A549 (cell line): ENCODE data around the gene NFATC4. TPM values are rescaled to one million over a fixed set of nuclear protein-coding genes. Genes with fewer than 3 reads are reported as not detected.
A peak's percentile ranks its signal among the peaks of the same experiment; 100 is the strongest.
"Not testable (repeated sequence)": the region's sequence is repeated elsewhere in the genome, so short reads cannot be mapped to it uniquely, and the experiment has no call there.

ENCODE experiments used
- ATAC-seq, 2 experiments: fragments of 200-7000 bp in 1 of 2; fragments of >200 bp in 1 of 2; cut with Nextera tagmentation in 1 of 2; cut with Tn5 transposase in 1 of 2; 3 replicates each; pipeline versions ENCODE4 v1.8.0 to v1.9.1; 2018 to 2020; ENCODE audit warnings: mild to moderate bottlenecking in 1 of 2, moderate library complexity in 1 of 2
- CTCF ChIA-PET: fragments of 300-600 bp; sonication (Branson Sonifier 250); formaldehyde crosslinking; extraction: SDS; loops from one replicate; lab custom pipeline; 2021; ENCODE audit warnings: antibody characterized with exemption, inconsistent platforms; lab: Yijun Ruan, JAX
- POLR2A ChIA-PET: fragments of 350-600 bp; formaldehyde crosslinking; extraction: SDS; loops from one replicate; lab custom pipeline; 2021; ENCODE audit warnings: antibody characterized with exemption, inconsistent platforms; lab: Yijun Ruan, JAX
- DNase-seq, 2 experiments: peaks; one replicate each; pipeline versions ENCODE4 v3.0.0 to v3.0.0-alpha.2; 2011 to 2016; ENCODE audit warnings: low read depth in 1 of 2, low spot score in 1 of 2
- FAIRE-seq: peaks from 2 replicates; lab custom pipeline; 2011; peaks lifted over from hg19 to GRCh38; lab: Jason Lieb, UNC
- H3K27ac ChIP-seq, 2 experiments: fragments of >200 bp; sonication (Bioruptor Twin); formaldehyde crosslinking; 3 replicates each; pipeline ENCODE4 v1.5.1; 2016 to 2017
- H3K4me1 ChIP-seq: fragments of >200 bp; sonication (Bioruptor Twin); formaldehyde crosslinking; 3 replicates; pipeline ENCODE4 v1.6.1; 2016
- H3K4me2 ChIP-seq: fragments of >200 bp; sonication (Bioruptor Twin); formaldehyde crosslinking; 3 replicates; pipeline ENCODE4 v1.6.1; 2016
- H3K4me3 ChIP-seq: fragments of >200 bp; sonication (Bioruptor Twin); formaldehyde crosslinking; 3 replicates; pipeline ENCODE4 v1.5.1; 2016
- H3K9me3 ChIP-seq: fragments of >200 bp; sonication (Bioruptor Twin); formaldehyde crosslinking; 3 replicates; pipeline ENCODE4 v1.6.1; 2016
- CEBPB ChIP-seq, 2 experiments: fragments of >200 bp in 1 of 2; sonication (Bioruptor Twin) in 1 of 2; formaldehyde crosslinking in 1 of 2; IDR thresholded peaks; 2 replicates each; pipeline ENCODE4 v1.6.1; 2012 to 2016
- EP300 ChIP-seq, 2 experiments: fragments of >200 bp; sonication (Bioruptor Twin); formaldehyde crosslinking; IDR thresholded peaks; 2 replicates in 1 of 2; 3 replicates in 1 of 2; pipeline ENCODE4 v1.6.1; 2016 to 2017
- FOSB ChIP-seq: fragments of 250-450 bp; sonication (Bioruptor Pico); IDR thresholded peaks from 2 replicates; pipeline ENCODE4 v1.5.0; 2020; ENCODE audit warnings: mild to moderate bottlenecking, moderate library complexity
- FOXS1 ChIP-seq: fragments of 250-450 bp; sonication (Bioruptor Pico); IDR thresholded peaks from 2 replicates; pipeline ENCODE4 v1.5.0; 2020; ENCODE audit warnings: mild to moderate bottlenecking, moderate library complexity
- GATA3 ChIP-seq: IDR thresholded peaks from 2 replicates; pipeline ENCODE4 v1.6.1; 2012; ENCODE audit warnings: borderline replicate concordance
- HDAC2 ChIP-seq: fragments of 200-600 bp; sonication (generic); IDR thresholded peaks from 2 replicates; pipeline ENCODE4 v1.6.1; 2016
- HOXA7 ChIP-seq: fragments of 250-450 bp; sonication (Bioruptor Pico); IDR thresholded peaks from 2 replicates; pipeline ENCODE4 v1.5.0; 2020; ENCODE audit warnings: mild to moderate bottlenecking, moderate library complexity
- JUNB ChIP-seq: fragments of >200 bp; sonication (Bioruptor Twin); formaldehyde crosslinking; IDR thresholded peaks from 2 replicates; pipeline ENCODE4 v1.6.1; 2016
- KDM5A ChIP-seq: fragments of 200-600 bp; sonication (generic); IDR thresholded peaks from 2 replicates; pipeline ENCODE4 v1.6.1; 2016; ENCODE audit warnings: antibody characterized with exemption, mild to moderate bottlenecking
- MAFK ChIP-seq: fragments of 450-650 bp; IDR thresholded peaks from 2 replicates; pipeline ENCODE4 v1.6.1; 2014; ENCODE audit not compliant: partially characterized antibody
- NFE2L2 ChIP-seq: fragments of 150-350 bp; conservative IDR thresholded peaks from 2 replicates; pipeline ENCODE4 v1.6.1; 2014; ENCODE audit warnings: low read length
- NPAS2 ChIP-seq: fragments of 250-450 bp; sonication (Bioruptor Pico); IDR thresholded peaks from 2 replicates; pipeline ENCODE4 v1.8.0; 2022; ENCODE audit warnings: mild to moderate bottlenecking, moderate library complexity, borderline replicate concordance
- PHF8 ChIP-seq: fragments of 200-600 bp; sonication (generic); IDR thresholded peaks from 2 replicates; pipeline ENCODE4 v1.6.1; 2016; ENCODE audit warnings: low read depth, mild to moderate bottlenecking, antibody characterized with exemption, moderate library complexity, borderline replicate concordance
- POLR2A ChIP-seq: IDR thresholded peaks from 2 replicates; pipeline ENCODE4 v1.6.1; 2012; ENCODE audit warnings: mild to moderate bottlenecking, low read length
- RAD21 ChIP-seq, 2 experiments: fragments of >200 bp in 1 of 2; sonication (Bioruptor Twin) in 1 of 2; formaldehyde crosslinking in 1 of 2; IDR thresholded peaks in 1 of 2; conservative IDR thresholded peaks in 1 of 2; 2 replicates in 1 of 2; 3 replicates in 1 of 2; pipeline ENCODE4 v1.6.1; 2012 to 2018; ENCODE audit warnings: inconsistent platforms in 1 of 2
- RCOR1 ChIP-seq: fragments of 150-350 bp; IDR thresholded peaks from 2 replicates; pipeline ENCODE4 v1.6.1; 2014; ENCODE audit warnings: antibody characterized with exemption, low read length, low read depth
- SREBF2 ChIP-seq: fragments of 450-650 bp; IDR thresholded peaks from 2 replicates; pipeline ENCODE4 v1.6.1; 2014; ENCODE audit warnings: mild to moderate bottlenecking, moderate library complexity
- ZC3H11A ChIP-seq: fragments of 450-650 bp; IDR thresholded peaks from 2 replicates; pipeline ENCODE4 v1.6.1; 2014; ENCODE audit warnings: antibody characterized with exemption, mild to moderate bottlenecking
- ZNF302 ChIP-seq: fragments of 250-450 bp; sonication (Bioruptor Pico); IDR thresholded peaks from 2 replicates; pipeline ENCODE4 v1.9.0; 2021; ENCODE audit warnings: inconsistent platforms, mild to moderate bottlenecking, moderate library complexity
- WGBS: methylation state at CpG from one replicate; pipeline ENCODE4 v1.1.6; 2017; ENCODE audit errors: missing lambda C conversion rate; 5-methylcytosine and 5-hydroxymethylcytosine counted together
- polyA plus RNA-seq, 4 experiments: library from polyadenylated mRNA; depleted of rRNA in 3 of 4; stranded (reverse); fragments of >200 nt; fragmentation: RNase III in 1 of 4; extraction: RNeasy Plus Mini Kit Qiagen cat#74134 plus additional on column Dnase treatment in 1 of 4; gene quantifications; 2 replicates in 3 of 4; 3 replicates in 1 of 4; pipeline ENCODE4 v1.2.3, GENCODE V29; 2011 to 2017
- TF ChIP-seq, protein P1 (sequence below): IDR thresholded peaks from 2 replicates; pipeline ENCODE4 v1.6.1; 2012; ENCODE audit warnings: low read depth, borderline replicate concordance
- TF ChIP-seq, protein P2 (sequence below): fragments of >200 bp; sonication (Bioruptor Twin); formaldehyde crosslinking; IDR thresholded peaks from 3 replicates; pipeline ENCODE4 v1.6.1; 2016
- TF ChIP-seq, protein P3 (sequence below): IDR thresholded peaks from 2 replicates; pipeline ENCODE4 v1.6.1; 2012

The NFATC4 gene
- polyA plus RNA-seq, 2 of the 4 experiments (the other 2 are of a cell fraction) = 0.04 to 0.32 TPM

DNA sequence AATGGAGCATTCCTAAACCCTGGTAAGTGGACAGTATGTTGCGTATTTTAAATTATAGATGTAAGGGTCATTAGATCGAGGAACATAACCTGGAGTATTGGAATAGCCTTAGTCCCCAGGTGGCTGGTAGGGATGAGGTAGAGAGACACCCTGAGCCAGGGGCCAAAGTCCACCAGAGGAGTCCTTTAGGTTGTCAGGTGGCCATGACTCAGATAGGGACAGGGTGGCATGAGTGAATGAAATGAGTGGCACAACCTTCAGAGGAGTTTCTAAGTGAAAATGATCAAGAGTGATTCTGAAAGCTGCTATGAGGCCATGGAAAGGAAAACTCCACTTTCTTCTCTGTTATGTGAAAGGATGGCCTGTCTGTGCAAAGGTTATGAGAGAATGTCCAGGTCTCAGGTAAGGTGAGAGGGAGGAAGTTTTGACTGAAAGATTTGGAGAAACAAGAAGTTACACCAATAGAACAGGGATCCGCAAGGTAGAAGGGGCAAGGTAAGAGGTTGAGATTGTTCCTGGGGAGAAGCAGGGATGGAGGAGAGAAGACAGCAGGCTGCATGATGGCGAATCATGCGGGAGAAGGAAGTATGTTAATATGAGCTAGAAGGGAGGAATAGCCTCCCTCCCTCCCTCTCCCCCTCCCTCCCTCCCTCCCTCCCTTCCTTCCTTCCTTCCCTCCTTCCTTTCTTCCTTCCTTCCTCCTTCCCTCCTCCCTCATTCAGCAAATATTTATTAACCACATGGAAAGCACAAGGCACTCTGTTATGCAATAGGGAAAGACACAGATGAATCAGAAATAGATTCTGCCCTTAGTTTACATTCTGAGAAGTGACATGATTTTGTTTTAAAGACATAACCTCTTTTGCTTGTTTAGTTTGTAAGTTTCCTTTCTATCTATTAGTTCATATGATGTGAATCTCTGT is 14.2 kb upstream of the NFATC4 start:
- peak overlapping the region; percentile 57 for H3K4me2 ChIP-seq
- ChIA-PET POLR2A (interaction anchor here (0.6 kb wide), 1 partner anchor 8 kb away, joined by 3 read pairs; no protein-coding TSS in a partner anchor), CTCF (interaction anchor here (0.6 to 6.0 kb wide), 7 partner anchors 12 to 83 kb away, joined by 3 to 35 read pairs (median 4); partner anchors contain the start of gene ADCY4)
- FAIRE-seq (no peak), DNase-seq (no peak), ATAC-seq (peak; percentile 38 to 74; a peak in 4 of 6 replicates)
- H3K27ac ChIP-seq = peak overlapping the region; percentile 25 to 33; a peak in 4 of 6 replicates
- H3K4me1 ChIP-seq = peaks cover 17% of the 10 kb centered on the region
- 77% methylated on average over 5 of the region's 5 CpGs for WGBS
- H3K9me3 ChIP-seq = no peaks in the 10 kb centered on the region
- TF ChIP-seq CEBPB (IDR thresholded peaks at IDR 0.05) (peak; percentile 51 to 59; a peak in 3 of 4 replicates), FOSB (CRISPR knock-in tag) (no peak), PHF8 (no peak), KDM5A (no peak)
- TF ChIP-seq, protein P1, sequence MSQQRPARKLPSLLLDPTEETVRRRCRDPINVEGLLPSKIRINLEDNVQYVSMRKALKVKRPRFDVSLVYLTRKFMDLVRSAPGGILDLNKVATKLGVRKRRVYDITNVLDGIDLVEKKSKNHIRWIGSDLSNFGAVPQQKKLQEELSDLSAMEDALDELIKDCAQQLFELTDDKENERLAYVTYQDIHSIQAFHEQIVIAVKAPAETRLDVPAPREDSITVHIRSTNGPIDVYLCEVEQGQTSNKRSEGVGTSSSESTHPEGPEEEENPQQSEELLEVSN = no peak
- no peak overlapping the region for H3K4me3 ChIP-seq

DNA sequence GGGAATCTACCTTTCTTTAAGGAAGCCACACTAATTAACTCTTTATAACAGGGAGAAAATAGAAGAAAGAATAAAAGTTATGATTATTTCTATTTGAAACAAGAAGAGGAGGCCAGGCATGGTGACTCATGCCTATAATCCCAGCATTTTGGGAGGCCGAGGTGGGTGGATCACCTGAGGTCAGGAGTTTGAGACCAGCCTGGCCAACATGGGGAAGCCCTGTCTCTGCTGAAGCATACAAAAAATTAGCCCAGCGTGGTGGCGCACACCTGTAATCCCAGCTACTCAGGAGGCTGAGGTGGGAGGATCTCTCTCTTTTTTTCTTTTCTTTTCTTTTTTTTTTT is 13.5 kb upstream of the NFATC4 start:
- DNase-seq, H3K4me3 ChIP-seq, POLR2A ChIA-PET, H3K9me3 ChIP-seq, ATAC-seq, FAIRE-seq: not testable (repeated sequence)
- CTCF ChIA-PET = interaction anchor here (0.6 to 6.0 kb wide), 4 partner anchors 12 to 26 kb away, joined by 3 to 35 read pairs (median 6); partner anchors contain the start of gene ADCY4
- Histone ChIP-seq H3K4me1 (peaks cover 17% of the 10 kb centered on the region), H3K4me2 (peak overlapping the region; percentile 57), H3K27ac (0 out of 6 replicates have a peak overlapping the region, but pooled peaks of 1 of the 2 experiments have one; percentile 14)
- 64% methylated on average over 3 of the region's 3 CpGs for WGBS

DNA sequence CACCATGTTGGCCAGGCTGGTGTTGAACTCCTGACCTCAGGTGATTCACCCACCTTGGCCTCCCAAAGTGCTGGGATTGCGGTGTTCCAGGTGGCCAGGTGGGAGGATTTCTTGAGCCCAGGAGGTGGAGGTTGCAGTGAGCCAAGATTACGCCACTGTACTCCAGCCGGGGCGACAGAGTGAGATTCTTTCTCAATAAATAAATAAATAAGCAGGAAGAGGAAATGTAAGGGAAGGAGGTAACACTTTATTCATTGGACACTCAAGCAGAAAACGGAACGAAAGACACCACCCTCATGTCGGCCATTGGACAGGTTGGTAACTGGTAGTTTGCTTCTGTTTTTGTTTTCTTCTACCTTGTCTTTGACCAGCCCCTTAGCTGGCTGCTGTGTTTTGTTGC is 13.0 kb upstream of the NFATC4 start:
- ChIA-PET POLR2A (no interaction called here), CTCF (interaction anchor here (1.0 to 6.0 kb wide), 3 partner anchors 13 to 27 kb away, joined by 4 to 35 read pairs (median 7); partner anchors contain the start of gene ADCY4)
- H3K4me1 ChIP-seq = peaks cover 17% of the 10 kb centered on the region
- FAIRE-seq (no peak), DNase-seq (no peak), ATAC-seq (no peak)
- H3K4me3 ChIP-seq = no peak overlapping the region
- no peak overlapping the region; the same call in 2 of the 3 replicates for H3K4me2 ChIP-seq
- H3K27ac ChIP-seq = no peak overlapping the region
- WGBS = 87% methylated on average over 7 of the region's 7 CpGs
- TF ChIP-seq SREBF2 (no peak), JUNB (no peak), CEBPB (IDR thresholded peaks at IDR 0.05) (no peak), ZNF302 (CRISPR knock-in tag) (no peak)
- H3K9me3 ChIP-seq = no peaks in the 10 kb centered on the region

DNA sequence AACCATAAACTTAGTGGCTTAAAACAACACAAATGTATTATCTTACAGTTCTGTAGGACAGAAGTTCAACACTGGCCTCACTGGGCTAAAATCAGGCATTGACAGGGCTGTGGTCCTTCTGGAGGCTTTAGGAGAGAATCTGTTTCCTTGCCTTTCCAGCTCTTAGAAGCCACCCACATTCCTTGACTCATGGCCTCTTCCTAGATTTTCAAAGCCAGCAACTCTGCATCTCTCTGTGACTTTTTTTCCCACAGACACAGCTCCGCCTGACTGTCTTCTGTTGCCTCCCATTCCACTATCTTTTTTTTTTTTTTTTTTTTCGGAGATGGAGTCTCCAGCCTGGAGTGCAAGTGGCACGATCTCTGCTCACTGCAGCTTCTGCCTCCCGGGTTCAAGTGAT is 11.8 kb upstream of the NFATC4 start:
- FAIRE-seq (no peak), ATAC-seq (no peak)
- WGBS = 40% methylated on average over 4 of the region's 4 CpGs
- ChIA-PET CTCF (interaction anchor here (1.0 to 6.0 kb wide), 3 partner anchors 23 to 80 kb away, joined by 3 to 35 read pairs (median 4); partner anchors contain the start of gene ADCY4), POLR2A (no interaction called here)
- H3K4me3 ChIP-seq = no peak overlapping the region
- H3K4me2 ChIP-seq = no peak overlapping the region
- H3K9me3 ChIP-seq = no peaks in the 10 kb centered on the region
- no peak overlapping the region for H3K27ac ChIP-seq
- peaks cover 17% of the 10 kb centered on the region for H3K4me1 ChIP-seq
- TF ChIP-seq EP300 (IDR thresholded peaks at IDR 0.05) = no peak
- no peak for TF ChIP-seq RCOR1
- no peak for TF ChIP-seq NPAS2 (CRISPR knock-in tag)
- TF ChIP-seq MAFK = no peak
- TF ChIP-seq, all 56 proteins: peak for 0
- no peak for DNase-seq

DNA sequence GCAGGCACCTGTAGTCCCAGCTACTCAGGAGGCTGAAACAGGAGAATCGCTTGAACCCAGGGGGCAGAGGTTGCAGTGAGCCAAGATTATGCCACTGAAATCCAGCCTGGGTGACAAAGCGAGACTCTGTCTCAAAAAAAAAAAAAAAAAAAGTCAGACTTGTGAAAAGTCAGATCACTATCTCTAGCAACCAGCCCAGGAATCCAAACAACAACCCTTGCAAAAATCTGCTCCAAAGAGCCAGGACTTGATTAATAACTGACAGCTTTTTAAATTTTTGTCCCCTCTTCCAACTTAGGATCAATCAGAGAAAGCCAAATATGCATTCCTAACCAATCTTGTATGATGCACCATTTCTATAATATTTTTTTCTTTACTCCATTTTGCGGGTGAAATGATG is 7.7 kb upstream of the NFATC4 start:
- TF ChIP-seq ZC3H11A (no peak), NFE2L2 (no peak), FOSB (CRISPR knock-in tag) (no peak), NPAS2 (CRISPR knock-in tag) (no peak), FOXS1 (CRISPR knock-in tag) (no peak), HOXA7 (CRISPR knock-in tag) (no peak), POLR2A (no peak), HDAC2 (no peak), GATA3 (no peak), RAD21 (conservative IDR thresholded peaks at IDR 0.05 in 1 of 2, IDR thresholded peaks at IDR 0.05 in 1 of 2) (no peak)
- TF ChIP-seq, protein P2, sequence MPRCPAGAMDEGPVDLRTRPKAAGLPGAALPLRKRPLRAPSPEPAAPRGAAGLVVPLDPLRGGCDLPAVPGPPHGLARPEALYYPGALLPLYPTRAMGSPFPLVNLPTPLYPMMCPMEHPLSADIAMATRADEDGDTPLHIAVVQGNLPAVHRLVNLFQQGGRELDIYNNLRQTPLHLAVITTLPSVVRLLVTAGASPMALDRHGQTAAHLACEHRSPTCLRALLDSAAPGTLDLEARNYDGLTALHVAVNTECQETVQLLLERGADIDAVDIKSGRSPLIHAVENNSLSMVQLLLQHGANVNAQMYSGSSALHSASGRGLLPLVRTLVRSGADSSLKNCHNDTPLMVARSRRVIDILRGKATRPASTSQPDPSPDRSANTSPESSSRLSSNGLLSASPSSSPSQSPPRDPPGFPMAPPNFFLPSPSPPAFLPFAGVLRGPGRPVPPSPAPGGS = no peak
- TF ChIP-seq, protein P3, sequence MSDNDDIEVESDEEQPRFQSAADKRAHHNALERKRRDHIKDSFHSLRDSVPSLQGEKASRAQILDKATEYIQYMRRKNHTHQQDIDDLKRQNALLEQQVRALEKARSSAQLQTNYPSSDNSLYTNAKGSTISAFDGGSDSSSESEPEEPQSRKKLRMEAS = no peak

More for the DNA sequence above, 7.7 kb upstream of the NFATC4 start:
- no peak for DNase-seq
- no peaks in the 10 kb centered on the region; the same call in 2 of the 3 replicates for H3K4me1 ChIP-seq
- no peaks in the 10 kb centered on the region for H3K9me3 ChIP-seq
- CTCF ChIA-PET = interaction anchor here (0.9 to 4.5 kb wide), 5 partner anchors 27 to 71 kb away, joined by 3 to 30 read pairs (median 4); no protein-coding TSS in a partner anchor
- H3K27ac ChIP-seq = no peak overlapping the region
- FAIRE-seq = no peak
- no peak for ATAC-seq
- H3K4me2 ChIP-seq = no peak overlapping the region
- H3K4me3 ChIP-seq = no peak overlapping the region
- POLR2A ChIA-PET = no interaction called here
- WGBS = 76% methylated on average over 3 of the region's 3 CpGs
